Measurements from ENCODE around the gene ANKRD33B.

Gene ANKRD33B

DNA sequence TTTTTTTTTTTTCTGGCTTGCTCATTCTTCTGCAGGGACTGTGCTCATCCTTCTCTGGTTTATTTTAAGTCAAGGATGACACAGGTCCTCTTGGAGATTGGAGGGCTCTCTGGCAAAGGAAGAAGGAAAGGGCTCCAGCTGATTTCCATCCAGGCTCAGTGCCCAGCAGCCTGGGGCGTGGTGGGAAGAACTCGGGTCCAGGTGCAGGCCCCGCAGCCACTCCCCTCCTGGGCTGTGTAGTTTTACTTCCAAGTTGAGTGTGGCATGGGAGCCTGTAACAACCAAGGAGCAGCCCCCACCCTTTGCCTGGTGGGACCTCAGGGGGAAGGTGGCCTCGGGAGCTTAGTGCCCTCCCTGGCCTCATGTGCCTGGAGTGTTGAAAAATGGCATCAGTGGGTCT is 58.9 kb downstream of the ANKRD33B start:
- TF ChIP-seq, protein P1, sequence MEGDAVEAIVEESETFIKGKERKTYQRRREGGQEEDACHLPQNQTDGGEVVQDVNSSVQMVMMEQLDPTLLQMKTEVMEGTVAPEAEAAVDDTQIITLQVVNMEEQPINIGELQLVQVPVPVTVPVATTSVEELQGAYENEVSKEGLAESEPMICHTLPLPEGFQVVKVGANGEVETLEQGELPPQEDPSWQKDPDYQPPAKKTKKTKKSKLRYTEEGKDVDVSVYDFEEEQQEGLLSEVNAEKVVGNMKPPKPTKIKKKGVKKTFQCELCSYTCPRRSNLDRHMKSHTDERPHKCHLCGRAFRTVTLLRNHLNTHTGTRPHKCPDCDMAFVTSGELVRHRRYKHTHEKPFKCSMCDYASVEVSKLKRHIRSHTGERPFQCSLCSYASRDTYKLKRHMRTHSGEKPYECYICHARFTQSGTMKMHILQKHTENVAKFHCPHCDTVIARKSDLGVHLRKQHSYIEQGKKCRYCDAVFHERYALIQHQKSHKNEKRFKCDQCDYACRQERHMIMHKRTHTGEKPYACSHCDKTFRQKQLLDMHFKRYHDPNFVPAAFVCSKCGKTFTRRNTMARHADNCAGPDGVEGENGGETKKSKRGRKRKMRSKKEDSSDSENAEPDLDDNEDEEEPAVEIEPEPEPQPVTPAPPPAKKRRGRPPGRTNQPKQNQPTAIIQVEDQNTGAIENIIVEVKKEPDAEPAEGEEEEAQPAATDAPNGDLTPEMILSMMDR (conservative IDR thresholded peaks at IDR 0.05; ENCODE audit: low read depth, low read length): no peak
- no peak for DNase-seq (ENCODE audit: low read depth)

DNA sequence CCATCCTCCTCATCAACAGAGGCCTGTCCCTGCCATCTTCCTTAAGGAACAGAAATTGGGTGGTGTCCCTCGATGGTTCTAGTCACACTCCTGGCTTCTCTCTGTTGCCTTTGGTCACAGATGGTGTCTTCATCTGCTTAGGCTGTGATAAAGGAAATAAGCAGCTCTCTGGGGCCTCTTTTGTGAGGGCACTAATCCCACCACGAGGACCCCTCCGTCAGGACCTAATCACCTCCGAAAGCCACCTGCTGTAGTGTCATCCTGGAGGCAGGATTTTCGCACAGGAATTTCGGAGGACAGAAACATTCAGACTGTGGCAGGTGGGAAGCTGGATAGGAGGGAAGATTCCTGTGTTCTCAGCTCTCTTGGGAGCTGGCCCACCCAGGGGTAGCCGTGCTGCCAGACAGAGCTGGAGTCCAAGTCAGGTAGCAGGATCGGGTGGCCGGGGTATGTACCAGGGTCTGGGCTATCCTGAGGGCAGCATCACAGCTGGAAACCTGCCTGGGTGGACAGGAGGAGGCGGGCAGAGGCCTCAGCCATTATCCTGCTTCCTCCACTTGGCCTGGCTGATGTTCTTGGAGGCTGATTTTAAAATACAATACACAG is 59.5 kb downstream of the ANKRD33B start:
- H3K4me3 ChIP-seq (ENCODE audit: low read length): no peak overlapping the region
- no peak for DNase-seq (ENCODE audit: low read depth)
- TF ChIP-seq, protein P1 (conservative IDR thresholded peaks at IDR 0.05; ENCODE audit: low read depth, low read length): no peak

More for the DNA sequence above, 58.9 kb downstream of the ANKRD33B start:
- H3K4me3 ChIP-seq (ENCODE audit: low read length): no peak overlapping the region

DNA sequence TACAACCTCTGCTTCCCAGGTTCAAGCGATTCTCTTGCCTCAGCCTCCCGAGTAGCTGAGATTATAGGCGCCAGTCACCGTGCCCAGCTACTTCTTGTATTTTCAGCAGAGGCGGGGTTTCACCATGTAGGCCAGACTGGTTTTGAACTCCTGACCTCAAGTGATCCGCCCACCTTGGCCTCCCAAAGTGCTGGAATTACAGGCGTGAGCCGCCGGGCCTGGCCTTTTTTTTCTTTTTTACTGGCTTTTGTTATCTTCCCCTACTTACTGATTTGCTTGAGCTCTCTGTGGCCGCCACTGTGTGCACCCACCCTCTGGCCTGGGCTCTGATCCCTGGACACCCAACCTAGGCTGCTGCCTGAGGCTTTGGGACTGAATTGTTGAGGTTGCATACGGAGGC is 60.3 kb downstream of the ANKRD33B start:
- TF ChIP-seq, protein P1 (conservative IDR thresholded peaks at IDR 0.05; ENCODE audit: low read depth, low read length): no peak
- H3K4me3 ChIP-seq (ENCODE audit: low read length): no peak overlapping the region
- no peak for DNase-seq (ENCODE audit: low read depth)

DNA sequence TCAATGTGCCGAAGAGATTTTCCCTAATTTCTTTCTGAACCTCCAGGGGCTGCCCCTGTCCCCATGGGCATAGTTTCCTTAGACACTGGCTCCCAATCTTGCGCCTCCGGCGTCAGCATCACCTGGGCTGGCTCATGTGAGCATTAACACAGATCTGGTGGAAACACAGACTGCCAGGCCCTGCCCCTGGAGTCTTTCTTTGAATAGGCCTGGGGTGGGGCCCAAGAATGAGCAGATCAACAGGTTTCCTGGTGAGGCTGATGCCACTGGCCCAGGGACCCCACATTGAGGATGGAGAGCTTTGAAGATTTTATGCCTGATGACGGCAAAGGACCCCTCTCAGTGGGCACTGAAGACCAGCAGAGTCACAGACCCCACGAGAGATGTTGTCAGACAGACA is 60.8 kb downstream of the ANKRD33B start:
- H3K4me3 ChIP-seq (ENCODE audit: low read length): no peak overlapping the region
- DNase-seq (ENCODE audit: low read depth): no peak
- TF ChIP-seq, protein P1 (conservative IDR thresholded peaks at IDR 0.05; ENCODE audit: low read depth, low read length): no peak

DNA sequence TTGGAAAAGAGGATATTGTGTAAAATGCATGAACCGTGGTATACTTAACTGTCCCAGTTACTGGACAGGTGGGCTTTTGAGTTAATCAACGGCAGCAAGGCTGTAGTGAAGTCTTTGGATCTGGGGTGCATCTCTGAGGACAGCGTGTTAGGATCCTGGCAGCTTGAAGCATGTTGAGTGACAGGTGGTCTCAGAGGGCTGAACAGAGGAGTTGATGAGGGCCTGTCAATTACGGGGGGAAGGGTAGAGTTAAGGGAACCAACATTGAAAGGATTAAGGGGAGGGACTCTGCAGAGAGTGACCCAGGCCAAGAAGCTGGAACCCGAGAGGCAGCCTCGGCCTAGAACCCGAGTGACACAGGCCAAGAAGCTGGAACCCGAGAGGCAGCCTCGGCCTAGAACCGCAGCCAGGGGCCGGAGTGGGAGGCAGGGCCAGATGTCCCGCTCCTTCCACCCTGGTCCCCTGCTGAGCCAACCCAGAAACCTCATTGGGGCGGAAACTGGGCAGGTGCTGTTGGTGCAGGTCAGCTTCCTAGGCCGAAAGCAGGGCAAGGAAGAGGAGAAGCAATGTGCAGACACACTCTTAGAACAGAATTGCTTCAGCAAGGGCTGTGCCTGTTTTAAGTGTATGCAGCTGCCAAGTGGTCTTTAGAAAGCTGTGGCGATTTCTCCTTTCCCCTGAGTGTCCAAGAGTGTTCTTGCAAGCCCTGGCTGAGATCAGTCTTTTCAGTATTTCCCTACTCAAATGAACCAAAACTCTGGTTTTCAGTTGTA is 62.0 kb downstream of the ANKRD33B start:
- TF ChIP-seq, protein P1 (conservative IDR thresholded peaks at IDR 0.05; ENCODE audit: low read depth, low read length): no peak
- DNase-seq (ENCODE audit: low read depth): no peak
- no peak overlapping the region for H3K4me3 ChIP-seq (ENCODE audit: low read length)

DNA sequence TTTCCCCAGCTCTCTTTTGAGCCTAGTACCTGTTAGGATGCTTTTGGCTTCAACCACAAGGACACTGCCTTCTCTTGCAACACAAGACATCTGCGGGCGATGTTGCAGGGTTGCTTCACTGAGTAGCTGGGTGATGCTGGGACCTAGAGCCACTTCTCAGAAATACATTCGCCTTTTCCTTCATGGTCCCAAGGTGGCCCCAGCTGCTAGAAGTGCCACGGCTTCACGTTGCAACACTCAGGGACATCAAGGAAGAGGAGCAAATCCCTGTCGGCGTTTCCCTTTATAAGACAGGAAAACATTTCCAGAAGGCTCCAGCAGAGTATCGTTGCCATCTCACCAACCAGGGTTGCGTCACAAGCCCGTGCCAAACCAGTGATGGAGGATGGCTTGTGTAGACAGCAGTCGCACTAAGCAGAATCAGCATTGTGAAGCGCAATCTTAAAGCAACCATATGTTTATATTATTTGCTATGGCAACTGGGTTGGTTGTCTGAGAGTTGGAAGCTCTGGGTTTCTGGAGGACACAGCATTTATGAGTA is 62.7 kb downstream of the ANKRD33B start:
- H3K4me3 ChIP-seq (ENCODE audit: low read length): no peak overlapping the region
- DNase-seq (ENCODE audit: low read depth): no peak
- TF ChIP-seq, protein P1 (conservative IDR thresholded peaks at IDR 0.05; ENCODE audit: low read depth, low read length): no peak

All from retinal pigment epithelial cell (primary cell).